Right lobe of liver (tissue), 6 donors: ENCODE results near the gene WNK2. TPM values are rescaled to one million over a fixed set of nuclear protein-coding genes. Genes with fewer than 3 reads are reported as not detected.

Experiments
- ATAC-seq, 4 donors: fragments of 200-7000 bp; cut with Tn5 transposase; one replicate each; pipeline ENCODE4 v1.9.1; 2020; ENCODE audit warnings: mild to moderate bottlenecking in 4 of 4, moderate library complexity in 4 of 4
- DNase-seq, 3 donors: peaks; one replicate each; pipeline ENCODE4 v3.0.0-alpha.2; 2020
- H3K27ac ChIP-seq, 3 donors: fragments of 200-600 bp; one replicate each; pipeline ENCODE4 v1.8.0; 2022
- H3K27me3 ChIP-seq, 2 donors: fragments of 200-600 bp; one replicate each; pipeline ENCODE4 v1.8.0; 2022
- H3K36me3 ChIP-seq, 4 donors: fragments of 200-600 bp; sonication (generic) in 1 of 4; one replicate each; pipeline versions ENCODE4 v1.5.1 to v1.8.0; 2017 to 2022; ENCODE audit warnings: control low read depth in 1 of 4
- H3K4me1 ChIP-seq, 4 donors: fragments of 200-600 bp; sonication (generic) in 1 of 4; one replicate each; pipeline versions ENCODE4 v1.5.1 to v1.8.0; 2017 to 2022; ENCODE audit warnings: control low read depth in 1 of 4
- H3K4me3 ChIP-seq, 3 donors: fragments of 200-600 bp; one replicate each; pipeline ENCODE4 v1.8.0; 2022
- H3K9me3 ChIP-seq, 4 donors: fragments of 200-600 bp; sonication (generic) in 1 of 4; one replicate each; pipeline versions ENCODE4 v1.5.1 to v1.8.0; 2017 to 2022; ENCODE audit warnings: control low read depth in 1 of 4
- CTCF ChIP-seq, 4 donors: fragments of 200-600 bp in 3 of 4; fragments of 450-650 bp in 1 of 4; IDR thresholded peaks; one replicate each; pipeline versions ENCODE4 v1.5.1 to v1.8.0; 2016 to 2022; ENCODE audit warnings: antibody characterized with exemption in 4 of 4, mild to moderate bottlenecking in 2 of 4
- POLR2A ChIP-seq: fragments of 450-650 bp; IDR thresholded peaks from one replicate; pipeline ENCODE4 v1.6.1; 2017; ENCODE audit warnings: antibody characterized with exemption, mild to moderate bottlenecking
- WGBS: methylation state at CpG from one replicate; pipeline ENCODE4 v1.1.6; 2018; ENCODE audit warnings: low coverage, low lambda C conversion rate; ENCODE audit not compliant: insufficient coverage; ENCODE audit errors: missing lambda C conversion rate; 5-methylcytosine and 5-hydroxymethylcytosine counted together
- intact Hi-C, 2 donors: fragments of 100-400 bp; cut with DNase I; formaldehyde crosslinking; loops; one replicate each; pipeline versions ENCODE4 v1.11.2 to v1.14.1; 2022
- total RNA-seq, 6 experiments: library from RNA; depleted of rRNA in 2 of 6; stranded (reverse); fragments of >200 nt in 2 of 6; fragmentation: NEBNext Ultra II Directional in 3 of 6; extraction: Animal tissue kit (Norgen Biotek cat#: 25700) in 3 of 6; gene quantifications; one replicate each; pipeline versions ENCODE4 v1.1.0 to v1.2.4, GENCODE V29; 2016 to 2023
- donor health status: DM: no; HTN: yes; CAD: no.
- donor health status: DM: no; HTN: no; CAD: no.
- donor health status: DM: no; HTN: no; CAD: no.
- donor health status: DM: no; HTN: yes; CAD: no.
- donor health status: DM: no; HTN: yes; CAD: no.

Gene WNK2
- total RNA-seq, 6 experiments from 2014 or later: 0.43 to 3.6 (median 1.3) TPM

DNA sequence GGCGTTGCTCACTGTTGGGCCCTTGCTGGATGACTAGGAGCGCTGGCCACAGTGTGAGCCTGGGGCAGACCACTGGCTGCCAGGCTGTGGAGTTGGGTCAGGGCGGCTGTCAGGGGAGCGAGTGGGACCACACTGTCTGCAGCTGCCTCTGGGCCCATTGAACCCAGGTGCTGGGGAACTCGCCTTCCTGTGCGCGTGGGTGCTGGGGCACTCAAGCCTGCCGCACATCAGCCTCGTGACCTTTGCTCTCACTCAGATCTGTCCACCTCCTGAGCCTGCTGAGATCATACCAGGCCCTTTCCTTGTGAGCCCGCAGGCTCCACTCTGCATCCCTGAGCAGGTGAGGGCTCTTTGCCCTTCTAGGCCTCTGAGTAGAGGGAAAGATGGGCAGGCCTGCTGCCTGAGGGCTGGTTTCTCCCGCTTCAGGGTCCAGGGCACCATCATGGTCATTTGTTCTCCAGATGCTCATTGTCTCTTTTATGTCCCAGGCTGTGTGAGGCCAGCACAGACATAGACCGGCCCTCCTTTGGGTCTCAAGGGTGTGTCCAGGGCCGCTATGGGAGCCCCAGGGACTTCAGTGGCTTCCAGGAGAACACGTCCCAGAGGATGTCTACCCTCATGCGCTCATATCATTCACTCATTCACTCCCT lies 26.5 kb downstream of the WNK2 start:
- Histone ChIP-seq H3K4me3 (no peak overlapping the region), H3K9me3 (no peaks in the 10 kb centered on the region), H3K27ac (no peak overlapping the region), H3K4me1 (no peaks in the 10 kb centered on the region), H3K27me3 (no peaks in the 10 kb centered on the region), H3K36me3 (no peaks in the 10 kb centered on the region)
- TF ChIP-seq CTCF (IDR thresholded peaks at IDR 0.05): no peak
- no peak for TF ChIP-seq POLR2A
- WGBS: 88% methylated on average over 1 of the region's 15 CpGs
- peak in 1 of 3 donors; percentile 11 for DNase-seq
- ATAC-seq: peak in 1 of 4 donors; percentile 8
- intact Hi-C loops: no loop called here

DNA sequence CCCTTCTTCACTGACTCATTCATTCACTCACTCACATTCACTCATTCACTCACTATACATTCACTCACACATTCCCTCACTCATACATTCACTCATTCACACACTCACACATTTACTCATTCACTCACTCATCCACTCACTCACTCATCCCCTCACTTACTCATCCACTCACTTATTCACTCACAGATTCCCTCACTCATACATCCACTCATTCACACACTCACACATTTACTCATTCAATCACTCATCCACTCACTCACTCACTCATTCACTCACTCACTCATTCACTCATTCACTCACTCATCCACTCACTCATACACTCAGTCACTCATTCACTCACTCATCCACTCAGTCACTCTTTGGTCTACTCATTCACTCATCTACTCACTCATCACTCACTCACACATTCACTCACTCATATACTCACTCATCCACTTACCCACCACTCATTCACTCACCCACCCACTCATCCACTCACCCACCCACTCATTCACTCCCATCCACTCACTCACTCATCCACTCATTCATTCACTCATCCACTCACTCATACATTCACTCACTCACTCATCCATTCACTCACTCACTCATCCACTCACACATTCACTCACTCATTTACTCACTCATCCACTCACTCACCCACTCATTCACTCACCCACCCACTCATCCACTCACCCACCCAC lies 27.2 kb downstream of the WNK2 start:
- H3K36me3 ChIP-seq: no peaks in the 10 kb centered on the region
- H3K9me3 ChIP-seq: no peaks in the 10 kb centered on the region
- intact Hi-C loops: no loop called here
- no peaks in the 10 kb centered on the region for H3K4me1 ChIP-seq
- TF ChIP-seq CTCF (IDR thresholded peaks at IDR 0.05) (no peak), POLR2A (no peak)
- no peak for DNase-seq
- H3K27ac ChIP-seq: no peak overlapping the region
- no peaks in the 10 kb centered on the region for H3K27me3 ChIP-seq
- ATAC-seq: no peak
- no peak overlapping the region for H3K4me3 ChIP-seq

DNA sequence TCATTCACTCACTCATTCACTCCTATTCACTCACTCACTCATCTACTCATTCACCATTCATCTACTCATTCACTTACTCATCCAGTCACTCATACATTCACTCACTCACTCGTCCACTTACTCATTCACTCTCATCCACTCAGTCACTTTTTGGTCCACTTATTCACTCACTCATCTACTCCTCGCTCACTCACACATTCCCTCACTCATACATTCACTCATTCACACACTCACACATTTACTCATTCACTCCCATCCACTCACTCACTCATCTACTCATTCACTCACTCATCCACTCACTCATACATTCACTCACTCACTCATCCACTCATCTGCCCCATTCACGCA lies 27.7 kb downstream of the WNK2 start:
- intact Hi-C loops: no loop called here
- Histone ChIP-seq H3K36me3 (no peaks in the 10 kb centered on the region), H3K9me3 (no peaks in the 10 kb centered on the region), H3K4me3 (no peak overlapping the region), H3K27me3 (no peaks in the 10 kb centered on the region), H3K4me1 (no peaks in the 10 kb centered on the region), H3K27ac (no peak overlapping the region)
- WGBS: 82% methylated on average over 3 of the region's 3 CpGs
- ATAC-seq (no peak), DNase-seq (no peak)
- no peak for TF ChIP-seq CTCF (IDR thresholded peaks at IDR 0.05)
- no peak for TF ChIP-seq POLR2A

- no peak overlapping the region for H3K4me3 ChIP-seq
- no peaks in the 10 kb centered on the region for H3K36me3 ChIP-seq
- H3K27ac ChIP-seq: no peak overlapping the region
- H3K4me1 ChIP-seq: no peaks in the 10 kb centered on the region
- DNase-seq (peak in 1 of 3 donors; percentile 17), ATAC-seq (no peak)
- intact Hi-C loops: no loop called here
- 80% methylated on average over 1 of the region's 5 CpGs for WGBS
- H3K9me3 ChIP-seq: no peaks in the 10 kb centered on the region
- H3K27me3 ChIP-seq: no peaks in the 10 kb centered on the region
- TF ChIP-seq CTCF (IDR thresholded peaks at IDR 0.05) (no peak), POLR2A (no peak)
These were observed 28.5 kb downstream of the WNK2 start for GRCh38 chr9:93212409-93212808.
